Stimulated activated CD4-positive, alpha-beta T cell treated with anti-CD3 and anti-CD28 coated beads, Interleukin-15, amount 100 ng/mL, for 24 hours (primary cell): ENCODE results near the gene PLXDC2.

Experiments used
- DNase-seq: peaks from one replicate; pipeline ENCODE4 v3.0.0-alpha.2; 2020

PLXDC2 gene

DNA sequence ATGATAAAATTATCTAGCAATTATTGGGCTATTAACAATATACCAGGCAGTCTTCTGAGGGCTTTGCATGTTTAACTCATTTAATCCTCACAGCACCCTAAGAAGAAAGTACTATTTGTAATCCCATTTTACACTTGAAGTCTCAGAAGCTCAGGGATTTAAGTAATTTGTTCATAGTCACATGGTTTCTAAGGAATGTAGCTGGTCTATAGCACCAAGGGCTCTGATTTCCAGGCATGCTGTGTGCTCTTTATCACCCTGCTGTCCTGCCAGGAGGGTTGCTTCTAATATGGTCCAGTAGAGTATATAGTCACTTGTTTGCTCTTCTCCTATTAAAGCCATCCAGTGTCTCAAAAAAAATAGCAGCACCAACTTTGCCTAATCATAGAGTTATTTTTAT is 417.2 kb downstream of the PLXDC2 start:
- no peak for DNase-seq

- DNase-seq: no peak
Observed at GRCh38 chr10:20234579-20234978, 418.3 kb downstream of the PLXDC2 start.

GRCh38 chr10:20237091-20237570 is 420.9 kb downstream of the PLXDC2 start:
- no peak for DNase-seq

- DNase-seq: no peak
Observed at GRCh38 chr10:20237586-20237985, 421.4 kb downstream of the PLXDC2 start.

DNA sequence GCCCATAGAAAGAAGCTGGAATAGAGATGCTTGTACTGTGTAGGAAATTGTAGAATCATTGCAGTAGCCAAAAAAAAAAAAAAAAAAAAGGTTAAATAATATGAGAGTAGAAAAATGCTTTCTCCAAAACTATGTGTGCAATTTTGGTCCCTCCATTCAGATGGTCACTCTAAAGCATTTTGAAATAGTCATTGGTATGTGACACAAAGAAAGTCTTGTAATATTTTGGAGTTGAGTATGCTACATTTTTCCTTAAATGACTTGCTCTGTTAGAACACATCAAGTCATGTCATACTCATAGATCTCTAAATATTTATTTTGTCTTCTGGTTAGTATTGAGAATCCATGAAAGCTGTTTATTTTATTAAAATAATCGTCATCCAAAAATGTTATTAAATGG is 424.4 kb downstream of the PLXDC2 start:
- DNase-seq: no peak

- DNase-seq: no peak
Observed at GRCh38 chr10:20247454-20247853, 431.2 kb downstream of the PLXDC2 start.

DNA sequence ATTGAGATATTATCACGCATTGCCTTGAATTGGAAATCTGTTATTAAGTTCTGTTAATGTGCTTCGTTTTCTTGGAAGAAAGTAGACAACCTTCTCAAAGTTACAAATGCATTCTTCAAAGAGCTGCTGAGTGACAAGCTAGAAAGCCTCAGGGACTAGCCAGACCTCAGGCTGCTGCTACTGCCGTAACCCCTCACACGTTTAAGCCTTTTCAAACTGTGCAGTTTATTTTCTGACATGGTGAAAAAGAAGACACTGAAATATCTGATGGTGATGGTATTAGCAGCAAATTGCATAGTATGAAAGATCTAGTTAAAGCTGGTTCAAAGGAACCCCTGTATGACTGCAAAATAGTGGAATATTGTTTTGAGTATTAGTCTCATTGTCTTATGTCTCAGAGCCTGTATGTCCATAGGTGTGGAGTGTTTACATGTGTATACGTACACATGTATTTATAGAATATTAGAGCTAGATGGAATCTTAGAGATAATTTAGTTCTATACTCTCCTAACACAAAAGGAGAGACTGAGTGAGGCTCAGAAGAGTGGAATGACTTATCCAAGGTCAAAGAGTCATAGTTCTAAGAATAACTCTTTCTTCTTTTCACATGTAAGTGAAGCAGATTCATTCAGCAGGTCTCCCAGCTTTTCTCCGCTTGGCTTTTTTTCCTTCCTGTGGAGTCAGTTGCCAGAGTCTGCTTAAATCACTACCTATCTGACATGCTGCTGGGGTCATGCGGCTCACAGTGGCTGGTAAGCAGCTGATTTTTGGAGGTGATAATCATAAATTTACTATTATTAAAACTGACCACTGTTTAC is 431.9 kb downstream of the PLXDC2 start:
- no peak for DNase-seq

GRCh38 chr10:20254078-20254477 is 437.8 kb downstream of the PLXDC2 start:
- DNase-seq: no peak

GRCh38 chr10:20254497-20254896 is 438.3 kb downstream of the PLXDC2 start:
- no peak for DNase-seq

GRCh38 chr10:20256969-20257368 is 440.7 kb downstream of the PLXDC2 start:
- no peak for DNase-seq

DNA sequence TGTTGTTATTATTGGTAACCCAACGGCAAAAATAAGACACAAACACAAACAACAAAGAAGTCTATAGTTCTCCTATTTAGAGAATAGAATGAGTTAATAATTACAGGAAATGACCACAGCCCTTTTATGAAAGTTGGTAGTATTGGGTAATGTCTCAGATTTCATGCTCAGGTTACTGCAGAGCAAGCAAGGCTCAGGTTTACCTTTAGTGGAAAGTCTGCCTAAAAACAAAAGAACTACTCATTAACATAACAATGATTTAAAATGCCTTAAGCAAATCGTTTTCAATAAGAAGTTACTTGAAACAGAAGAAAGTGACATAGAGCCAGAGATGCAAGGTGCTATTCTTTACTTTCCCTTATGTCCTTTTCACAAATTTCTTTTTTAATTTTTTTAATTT is 441.2 kb downstream of the PLXDC2 start:
- DNase-seq: no peak

- no peak for DNase-seq
Observed at GRCh38 chr10:20265146-20265545, 448.9 kb downstream of the PLXDC2 start.

DNA sequence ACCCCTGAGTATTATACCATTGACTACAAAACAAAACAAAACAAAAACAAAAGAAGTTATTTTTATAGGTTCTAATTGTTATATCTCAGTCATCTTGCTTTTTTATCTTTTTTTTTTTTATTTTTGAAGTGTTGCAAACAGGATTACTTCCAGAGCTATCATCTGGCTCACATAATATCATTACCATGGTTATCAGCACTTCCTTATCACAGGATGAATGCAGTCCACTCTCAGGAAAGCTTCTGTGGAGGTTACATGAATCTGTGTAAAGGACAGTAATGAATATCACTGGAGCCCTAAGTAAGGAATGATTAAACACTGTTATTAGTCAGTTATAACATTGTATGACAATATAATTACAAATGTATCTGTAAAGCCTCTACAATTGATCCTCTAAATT is 451.5 kb downstream of the PLXDC2 start:
- no peak for DNase-seq

DNA sequence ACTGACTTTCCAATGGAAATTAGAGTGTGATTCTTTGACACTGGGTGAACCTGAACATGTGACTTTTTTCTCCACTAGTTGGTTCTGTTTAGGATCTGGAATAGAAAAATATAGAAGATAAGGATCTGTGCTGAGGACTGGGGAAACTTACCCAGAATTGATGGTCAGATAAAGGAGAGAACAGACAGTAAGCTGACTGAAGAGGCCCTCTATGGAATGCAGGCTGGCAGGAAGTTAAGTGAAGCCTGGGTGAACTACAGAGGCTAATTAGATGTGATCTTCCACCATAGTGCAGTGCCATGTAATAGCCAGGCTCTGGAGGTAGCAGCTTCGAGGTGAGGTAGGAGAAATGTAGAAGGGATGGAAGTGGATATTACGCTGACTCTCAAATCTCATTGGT is 455.3 kb downstream of the PLXDC2 start:
- no peak for DNase-seq

DNA sequence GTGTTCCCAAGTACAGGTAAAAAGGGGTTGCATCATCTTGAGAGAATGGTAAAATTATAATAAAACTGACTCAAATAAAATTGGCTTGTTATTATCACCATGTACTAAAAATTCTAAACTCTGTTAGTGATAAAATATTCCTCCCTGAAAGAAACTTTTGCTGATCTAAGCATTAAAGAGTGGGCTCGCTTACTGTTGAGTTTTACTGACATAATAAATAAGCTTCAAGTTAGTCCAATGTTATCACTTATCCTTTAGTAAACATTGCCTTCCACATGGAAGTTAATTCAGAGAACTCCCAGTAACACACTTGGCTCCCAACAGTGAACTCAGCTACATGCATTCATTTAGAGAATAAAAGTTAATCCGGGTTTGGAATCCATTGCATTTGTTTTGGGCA is 456.4 kb downstream of the PLXDC2 start:
- DNase-seq: no peak

DNA sequence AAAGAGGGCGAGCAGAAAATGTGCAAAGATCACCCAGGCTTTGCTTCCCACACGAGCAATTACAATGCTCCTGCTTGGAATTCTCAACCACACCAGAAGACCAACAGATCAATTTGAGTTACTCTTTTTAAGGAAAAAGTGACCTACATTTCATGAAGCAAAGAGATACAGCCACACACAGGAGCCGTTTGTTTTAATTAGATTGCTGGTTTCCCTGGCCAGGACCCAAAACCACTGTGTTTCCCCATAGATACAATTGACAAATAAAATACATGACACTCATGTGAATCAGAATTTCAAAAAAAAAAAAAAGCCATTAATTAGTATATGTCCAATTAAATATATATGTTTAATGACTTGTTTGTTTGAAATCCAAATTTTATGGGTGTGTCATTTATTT is 458.3 kb downstream of the PLXDC2 start:
- no peak for DNase-seq

- no peak for DNase-seq
Observed at GRCh38 chr10:20276127-20276979, 460.1 kb downstream of the PLXDC2 start.

DNA sequence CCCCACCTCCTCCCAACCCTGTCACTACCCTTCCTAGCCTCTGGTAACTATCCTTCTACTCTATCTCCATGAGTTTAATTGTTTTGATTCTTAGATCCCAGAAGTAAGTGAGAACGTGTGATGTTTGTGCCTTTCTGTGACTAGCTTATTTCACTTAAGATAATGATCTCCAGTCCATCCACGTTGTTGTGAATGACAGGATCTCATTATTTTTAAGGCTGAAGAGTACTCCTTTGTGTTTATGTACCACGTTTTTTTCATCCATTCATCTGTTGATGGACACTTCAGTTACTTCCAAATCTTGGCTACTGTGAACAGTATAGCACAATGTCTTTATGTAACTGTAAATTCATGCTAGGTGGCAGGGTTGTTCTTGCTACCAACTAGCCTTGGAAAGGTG is 461.6 kb downstream of the PLXDC2 start:
- DNase-seq: no peak

DNA sequence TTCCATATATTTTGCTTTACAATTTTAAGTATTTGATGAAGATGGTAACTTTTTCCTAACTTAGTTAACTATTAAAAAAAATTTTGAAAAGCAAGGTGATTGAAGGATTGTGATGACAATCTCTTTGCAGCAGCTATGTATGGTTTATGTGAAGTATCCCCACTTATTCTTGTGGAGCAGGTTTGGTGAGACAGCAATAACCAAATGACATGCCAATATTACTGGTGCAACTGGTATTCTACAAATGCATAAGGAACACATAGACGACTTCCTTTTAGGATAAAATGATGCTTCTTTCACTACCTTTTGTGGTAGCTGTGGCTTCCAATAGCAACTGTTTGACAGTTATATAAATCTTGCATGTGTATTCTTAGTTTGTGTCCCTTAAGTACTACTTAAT is 465.3 kb downstream of the PLXDC2 start:
- no peak for DNase-seq

- DNase-seq: no peak
Observed at GRCh38 chr10:20287586-20287985, 471.4 kb downstream of the PLXDC2 start.

DNA sequence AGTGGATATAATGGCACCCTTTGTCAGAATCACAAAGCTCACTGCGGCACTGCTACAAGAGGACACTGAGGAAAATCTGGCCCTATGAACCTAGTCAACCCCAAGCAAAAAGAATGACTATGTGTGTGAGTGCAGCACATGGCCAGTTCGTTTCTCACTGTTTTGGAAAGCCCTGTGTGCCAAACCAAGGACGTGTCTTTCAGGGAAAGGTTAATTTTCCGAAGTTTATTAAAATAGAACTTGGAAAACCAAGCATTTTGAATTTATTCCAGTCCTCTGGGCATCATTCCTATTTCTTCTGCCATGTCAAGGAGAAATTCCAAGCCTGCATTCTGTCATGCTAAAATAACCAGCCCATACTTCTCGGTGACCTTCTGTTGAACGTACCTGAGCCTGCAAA is 471.8 kb downstream of the PLXDC2 start:
- DNase-seq: no peak

- DNase-seq: no peak
Observed at GRCh38 chr10:20289070-20289828, 473.0 kb downstream of the PLXDC2 start.

- DNase-seq: no peak
Observed at GRCh38 chr10:20298417-20298816, 482.2 kb downstream of the PLXDC2 start.
